ENCODE measurements around the gene FBXO31.
"Not testable (repeated sequence)": the region's sequence is repeated elsewhere in the genome, so short reads cannot be mapped to it uniquely, and the experiment has no call there.

Gene FBXO31

DNA sequence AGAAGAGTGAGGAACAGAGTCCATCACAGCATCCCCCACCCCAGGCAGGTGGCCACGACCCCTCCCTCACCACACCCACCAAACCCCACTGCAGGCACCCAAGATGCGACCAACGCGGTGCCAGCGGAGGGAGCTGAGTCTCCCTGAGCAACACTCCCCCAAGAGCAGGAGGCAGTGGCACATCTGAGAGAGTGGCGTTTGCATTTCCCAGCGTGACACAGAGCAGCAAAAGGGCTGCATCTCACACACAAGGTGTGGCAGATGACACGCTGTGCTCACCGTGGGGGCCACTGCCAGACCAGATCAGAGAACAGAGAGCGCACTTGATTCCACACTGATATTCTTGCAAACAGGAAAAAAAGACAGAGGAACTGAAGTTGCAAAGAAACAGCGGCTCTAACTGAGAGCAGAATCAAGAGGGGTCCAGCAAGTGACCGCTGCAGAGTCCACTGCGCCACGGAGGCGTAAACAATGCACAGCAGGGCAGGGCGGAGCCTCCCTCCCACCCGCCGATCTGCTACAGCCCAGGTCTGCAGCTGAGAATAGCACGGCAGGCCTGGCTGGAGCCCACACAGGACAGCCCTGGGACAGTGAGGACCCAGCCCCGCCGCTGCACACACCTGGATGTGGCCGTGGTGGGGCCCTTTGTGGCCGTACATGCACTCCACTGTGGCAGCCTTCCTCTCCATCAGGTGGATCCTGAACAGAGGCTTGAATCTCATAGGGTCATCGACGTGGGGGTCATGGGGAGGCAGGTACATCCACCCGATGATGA, 40.4 kb downstream of the FBXO31 start:
- no peak for DNase-seq (ENCODE audit: low read depth)

- no peak for DNase-seq (ENCODE audit: low read depth)
These were observed 41.1 kb downstream of the FBXO31 start for GRCh38 chr16:87342504-87342903.

- no peak for DNase-seq (ENCODE audit: low read depth)
These were observed 43.4 kb downstream of the FBXO31 start for GRCh38 chr16:87340198-87340597.

DNA sequence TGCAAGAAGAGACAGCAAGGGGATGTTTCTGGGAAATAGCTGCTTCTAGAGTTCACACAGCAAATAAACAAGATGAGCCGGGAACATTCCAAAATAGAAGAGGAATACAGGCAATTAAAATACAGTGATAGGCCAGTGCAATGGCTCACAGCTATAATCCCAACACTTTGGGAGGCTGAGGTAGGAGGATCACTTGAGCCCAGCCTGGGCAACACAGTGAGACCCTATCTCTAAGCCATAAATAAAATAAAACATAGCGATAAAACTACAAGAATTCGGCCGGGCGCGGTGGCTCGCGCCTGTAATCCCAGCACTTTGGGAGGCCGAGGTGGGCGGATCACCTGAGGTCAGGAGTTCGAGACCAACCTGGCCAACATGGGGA, 43.9 kb downstream of the FBXO31 start:
- DNase-seq (ENCODE audit: low read depth) = not testable (repeated sequence)

- DNase-seq (ENCODE audit: low read depth) = no peak
These were observed 44.4 kb downstream of the FBXO31 start for GRCh38 chr16:87339086-87339723.

GRCh38 chr16:87338155-87338765, 45.3 kb downstream of the FBXO31 start:
- DNase-seq (ENCODE audit: low read depth) = no peak

DNA sequence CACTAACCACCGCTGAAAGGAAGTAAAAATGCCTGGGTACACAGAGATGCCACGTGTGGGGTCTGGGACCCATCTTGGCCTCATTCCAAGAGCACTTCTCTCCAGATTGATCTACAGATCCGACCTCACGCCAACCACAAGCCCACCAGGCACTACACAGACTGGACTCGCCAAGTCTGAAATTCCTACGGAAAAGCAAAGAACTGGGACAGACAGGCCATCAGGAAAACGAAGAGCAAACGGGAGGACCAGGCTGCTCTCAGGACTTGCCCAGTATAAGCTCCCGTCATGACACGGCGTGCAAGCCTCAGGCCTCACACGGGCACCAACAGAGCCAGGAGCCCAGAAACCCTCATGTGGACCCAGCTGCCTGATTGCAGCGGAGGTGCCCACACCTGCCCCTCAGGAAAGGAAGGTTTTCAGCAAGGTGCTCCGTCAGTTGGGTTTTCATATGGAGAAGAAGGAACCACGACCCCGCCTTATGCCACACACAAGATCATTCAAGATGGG, 46.3 kb downstream of the FBXO31 start:
- DNase-seq (ENCODE audit: low read depth) = no peak

GRCh38 chr16:87336434-87337240, 46.9 kb downstream of the FBXO31 start:
- DNase-seq (ENCODE audit: low read depth) = no peak

- no peak for DNase-seq (ENCODE audit: low read depth)
These were observed 47.7 kb downstream of the FBXO31 start for GRCh38 chr16:87335625-87336433.

- no peak for DNase-seq (ENCODE audit: low read depth)
These were observed 48.6 kb downstream of the FBXO31 start for GRCh38 chr16:87334651-87335624.

DNA sequence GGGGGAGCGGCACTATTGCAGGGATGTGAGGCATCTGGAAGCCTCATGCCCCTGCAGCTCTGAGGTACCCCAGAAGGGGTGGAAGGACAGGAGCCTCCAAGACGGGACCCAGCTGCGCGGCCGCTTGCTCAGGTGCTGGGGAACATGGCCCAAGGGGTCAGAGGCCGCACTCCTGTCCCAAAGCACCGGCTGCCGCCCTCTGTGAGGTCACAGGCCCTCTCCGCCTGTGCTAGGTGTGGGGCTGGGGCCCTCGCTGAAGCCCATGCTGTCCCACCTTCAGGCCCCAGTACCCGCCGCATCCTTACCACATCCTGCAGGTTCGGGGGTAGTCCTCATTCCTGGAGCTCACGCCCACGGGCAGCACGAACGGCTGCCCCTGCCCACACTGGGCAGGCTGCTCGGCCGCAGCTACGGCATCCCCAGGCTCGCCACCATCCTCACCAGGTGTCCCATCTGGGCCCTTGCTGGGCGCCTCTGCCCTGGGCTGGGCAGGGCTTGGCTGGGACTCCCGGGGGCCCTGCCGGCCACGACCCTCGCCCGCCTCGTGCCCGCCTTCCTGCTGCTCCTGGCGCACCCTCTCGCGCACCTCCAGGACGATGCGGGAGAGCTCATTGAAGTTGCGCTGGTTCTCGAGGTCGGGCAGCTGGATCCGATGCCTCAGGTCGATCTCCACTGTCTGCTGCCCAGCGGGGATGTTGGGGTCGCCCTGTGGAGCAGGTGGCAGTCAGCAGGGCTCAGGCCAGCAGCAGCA, 49.8 kb downstream of the FBXO31 start:
- no peak for DNase-seq (ENCODE audit: low read depth)

DNA sequence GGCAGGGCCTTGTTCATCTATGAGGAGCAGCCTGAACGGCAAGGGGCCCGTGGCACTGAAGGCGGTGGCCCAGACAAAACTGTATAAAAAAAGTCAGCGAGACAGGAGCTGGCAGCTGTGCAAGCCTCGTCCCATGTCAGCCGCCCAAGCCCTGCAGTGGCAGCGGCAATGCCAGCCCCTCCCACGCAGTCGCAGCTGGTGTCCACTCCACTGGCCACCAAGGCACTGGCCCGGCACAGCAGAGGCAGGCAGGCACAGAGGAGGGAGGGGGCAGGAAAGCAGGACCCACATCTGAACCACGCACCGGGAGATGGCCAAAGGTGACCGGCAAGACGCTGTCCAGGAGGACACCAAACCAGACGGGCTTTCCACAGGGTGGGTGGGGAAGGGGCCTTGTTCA, 50.5 kb downstream of the FBXO31 start:
- no peak for DNase-seq (ENCODE audit: low read depth)

GRCh38 chr16:87332150-87332549, 51.4 kb downstream of the FBXO31 start:
- no peak for DNase-seq (ENCODE audit: low read depth)

GRCh38 chr16:87331241-87331801, 52.3 kb downstream of the FBXO31 start:
- no peak for DNase-seq (ENCODE audit: low read depth)

DNA sequence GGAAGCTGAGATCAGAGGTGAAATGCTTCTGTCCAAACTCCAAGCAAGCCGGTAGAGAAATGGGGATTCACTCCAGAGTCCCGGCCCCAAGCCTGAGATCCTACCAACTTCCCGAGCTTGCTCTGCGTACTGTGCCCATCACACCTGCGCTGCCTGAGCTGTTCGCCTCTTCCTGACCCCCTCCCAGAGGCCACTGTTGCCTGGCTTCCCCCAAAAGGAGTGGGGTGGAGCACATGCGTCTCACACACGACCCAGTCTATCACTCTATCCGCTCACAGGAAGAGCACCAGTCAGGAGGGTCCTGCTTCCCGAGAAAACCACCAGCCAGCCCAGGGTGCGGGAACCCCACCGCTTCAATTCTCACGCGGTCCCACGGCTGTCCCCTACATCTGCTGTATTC, 52.9 kb downstream of the FBXO31 start:
- DNase-seq (ENCODE audit: low read depth) = no peak

GRCh38 chr16:87330257-87330624, 53.3 kb downstream of the FBXO31 start:
- no peak for DNase-seq (ENCODE audit: low read depth)

- DNase-seq (ENCODE audit: low read depth) = no peak
These were observed 53.9 kb downstream of the FBXO31 start for GRCh38 chr16:87329436-87330256.

DNA sequence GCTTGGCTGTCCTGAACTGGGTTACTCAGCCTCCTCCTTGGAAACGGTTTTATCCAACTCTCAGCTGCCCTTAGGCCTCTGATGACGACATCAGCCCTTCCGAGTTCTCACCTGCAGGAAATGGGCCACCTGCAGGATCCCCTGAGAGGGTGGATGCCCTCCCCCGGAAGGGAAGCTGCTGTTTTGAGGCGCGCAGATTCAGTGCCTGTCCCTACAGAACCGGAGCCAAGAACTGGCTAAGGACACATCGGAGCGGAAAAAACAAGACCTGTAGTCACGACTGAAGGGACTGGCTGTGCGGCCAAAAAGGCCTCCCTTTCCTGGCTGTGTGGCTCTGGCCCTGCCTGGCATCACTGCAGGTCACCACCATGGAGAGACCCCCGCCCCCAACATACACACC, 54.7 kb downstream of the FBXO31 start:
- no peak for DNase-seq (ENCODE audit: low read depth)
